ENCODE measurements around the gene RXRA.

The RXRA gene

DNA sequence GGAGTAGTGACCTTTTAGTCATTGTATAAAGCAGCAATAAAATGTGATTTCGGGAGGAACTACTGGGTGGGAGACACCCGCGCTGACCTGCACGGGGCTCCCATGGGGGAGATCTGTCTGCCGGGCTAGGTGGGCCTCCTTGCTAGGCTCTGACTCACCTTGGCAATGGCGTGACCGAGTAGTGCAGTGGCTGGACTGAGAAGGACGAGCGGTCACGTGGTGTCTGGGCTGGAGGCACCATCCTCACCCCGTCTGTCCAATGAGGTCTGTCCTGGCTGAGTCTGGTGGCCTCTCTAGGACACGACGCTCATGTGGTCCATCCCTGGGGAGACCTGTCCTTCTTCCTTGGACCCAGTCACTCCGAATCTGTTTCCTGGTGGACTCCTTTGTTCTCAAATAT, 151.7 kb downstream of the RXRA start:
- Histone ChIP-seq H3K4me1 (peaks cover 30 to 97% (median 87%) of the 10 kb centered on the region in 10 experiments), H3K27ac (peak overlapping the region in 8 of 11 experiments; percentile 6 to 97 (median 90); a peak in 15 of 22 replicates), H3K9me3 (replicated peaks in 1 of 11) (peaks cover 0 to 53% (median 7%) of the 10 kb centered on the region in 11 experiments; a peak in 13 of 22 replicates), H3K27me3 (no peaks in the 10 kb centered on the region), H3K9ac (peak overlapping the region in 7 of 11 experiments; percentile 22 to 90 (median 79); a peak in 14 of 22 replicates), H3K36me3 (no peaks in the 10 kb centered on the region), H3K4me3 (no peak overlapping the region; a peak in 1 of 20 replicates), H4K20me1 (no peaks in the 10 kb centered on the region), H3K4me2 (peak overlapping the region; percentile 11 to 92 (median 75); a peak in 18 of 22 replicates)
- TF ChIP-seq Cebpa-rat (IDR thresholded peaks at IDR 0.05): no peak

DNA sequence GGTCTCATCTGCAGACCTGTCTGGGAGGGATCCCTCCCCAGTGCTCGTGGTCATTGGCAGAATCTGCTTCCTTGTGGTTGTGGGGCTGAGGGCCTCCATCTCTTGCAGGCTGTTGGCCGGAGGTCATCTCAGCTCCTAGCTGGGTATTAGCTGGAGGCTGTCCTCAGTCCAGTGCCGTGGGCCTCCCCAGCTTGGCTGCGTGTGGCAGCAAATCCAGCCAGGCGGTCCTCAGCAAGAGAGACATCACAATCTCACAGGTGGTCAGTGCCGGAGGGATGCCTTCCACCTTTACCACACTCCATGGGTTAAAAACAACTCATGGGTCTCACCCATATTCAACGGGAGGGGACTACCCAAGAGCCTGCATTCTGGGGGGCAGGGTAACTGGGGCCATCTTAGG, 155.5 kb downstream of the RXRA start:
- peaks cover 0 to 14% (median 0%) of the 10 kb centered on the region in 11 experiments; a peak in 4 of 22 replicates for H3K27me3 ChIP-seq
- no peak for TF ChIP-seq Cebpa-rat (IDR thresholded peaks at IDR 0.05)
- peaks cover 0 to 27% (median 7%) of the 10 kb centered on the region in 11 experiments; a peak in 13 of 22 replicates for H3K9me3 ChIP-seq (replicated peaks in 1 of 11)
- no peak overlapping the region for H3K4me3 ChIP-seq
- no peaks in the 10 kb centered on the region for H3K36me3 ChIP-seq
- H3K27ac ChIP-seq: peak overlapping the region in 6 of 11 experiments; percentile 90 to 98 (median 94); a peak in 11 of 22 replicates
- H4K20me1 ChIP-seq: no peaks in the 10 kb centered on the region
- H3K4me2 ChIP-seq: peak overlapping the region in 8 of 11 experiments; percentile 21 to 90 (median 82); a peak in 15 of 22 replicates
- peaks cover 25 to 100% (median 96%) of the 10 kb centered on the region in 10 experiments for H3K4me1 ChIP-seq
- H3K9ac ChIP-seq: peak overlapping the region in 3 of 11 experiments; percentile 29 to 88 (median 82); a peak in 2 of 22 replicates

DNA sequence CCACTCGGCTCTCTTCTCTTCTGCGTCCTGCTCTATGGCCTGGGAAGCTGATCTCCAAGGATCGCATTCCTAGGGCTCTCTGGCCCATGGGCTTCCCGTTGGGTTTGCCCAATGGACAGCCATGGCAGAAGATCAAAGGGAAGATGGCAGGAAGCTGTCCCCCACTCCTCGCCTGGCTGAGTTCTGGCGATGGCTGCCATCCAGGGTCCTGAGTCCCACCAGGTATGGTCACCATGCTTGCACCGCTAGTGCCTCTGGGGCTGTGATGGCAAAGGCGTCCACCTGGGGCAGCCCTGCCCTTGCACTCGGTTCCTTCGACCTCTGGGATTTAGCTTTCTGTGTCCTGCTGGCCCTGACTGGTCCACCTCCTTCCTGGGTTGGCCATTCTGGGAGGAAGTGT, 156.0 kb downstream of the RXRA start:
- Histone ChIP-seq H4K20me1 (no peaks in the 10 kb centered on the region), H3K27me3 (peaks cover 0 to 18% (median 0%) of the 10 kb centered on the region in 11 experiments; a peak in 5 of 22 replicates), H3K4me1 (peaks cover 29 to 100% (median 96%) of the 10 kb centered on the region in 10 experiments), H3K9ac (peak overlapping the region in 4 of 11 experiments; percentile 82 to 89 (median 87); a peak in 8 of 22 replicates), H3K9me3 (replicated peaks in 1 of 11) (peaks cover 0 to 22% (median 7%) of the 10 kb centered on the region in 11 experiments; a peak in 13 of 22 replicates), H3K36me3 (no peaks in the 10 kb centered on the region), H3K4me3 (no peak overlapping the region), H3K4me2 (peak overlapping the region in 8 of 11 experiments; percentile 21 to 90 (median 82); a peak in 17 of 22 replicates), H3K27ac (peak overlapping the region in 7 of 11 experiments; percentile 87 to 98 (median 93); a peak in 12 of 22 replicates)
- TF ChIP-seq Cebpa-rat (IDR thresholded peaks at IDR 0.05): no peak

DNA sequence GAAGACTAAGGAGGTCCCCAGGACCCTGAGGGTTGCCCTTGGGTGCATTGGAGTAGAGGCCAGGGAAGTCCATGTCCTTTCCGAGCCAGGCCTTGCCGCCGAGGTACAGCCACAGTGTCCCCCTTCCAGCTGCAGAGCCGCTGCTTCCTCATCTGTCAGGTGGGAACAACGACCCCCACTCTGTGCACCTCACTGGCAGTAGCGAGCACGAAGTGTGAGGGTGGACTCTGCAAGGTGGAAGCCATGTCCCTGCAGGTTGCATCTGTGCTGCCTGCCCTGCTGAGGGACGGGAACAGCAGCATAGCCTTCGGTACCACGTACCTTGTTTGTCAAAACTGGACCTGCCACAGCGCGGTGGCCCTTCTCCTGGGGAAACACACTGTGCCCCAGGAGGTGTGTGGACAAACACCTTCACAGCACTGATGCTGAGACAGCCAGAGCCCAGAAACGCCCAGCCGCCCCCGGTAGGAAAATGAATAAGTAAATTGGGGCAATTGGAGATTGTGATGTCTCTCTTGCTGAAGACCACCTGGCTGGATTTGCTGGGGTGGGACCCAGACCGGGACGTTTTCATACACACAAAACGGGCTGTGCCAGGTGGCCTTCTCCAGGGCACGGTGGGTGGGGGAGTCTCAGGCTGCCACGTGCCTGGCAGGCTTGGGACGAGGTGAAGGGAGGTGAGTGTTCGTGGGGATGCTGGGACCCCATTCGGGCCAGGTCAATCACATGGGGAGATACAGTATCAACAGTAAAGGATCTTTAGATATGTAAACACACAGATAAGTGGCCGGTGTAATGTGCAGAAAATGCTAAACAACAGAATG, 157.3 kb downstream of the RXRA start:
- H3K4me3 ChIP-seq: no peak overlapping the region
- H4K20me1 ChIP-seq: no peaks in the 10 kb centered on the region
- peaks cover 0 to 23% (median 0%) of the 10 kb centered on the region in 11 experiments; a peak in 5 of 22 replicates for H3K27me3 ChIP-seq
- H3K4me1 ChIP-seq: peaks cover 31 to 100% (median 96%) of the 10 kb centered on the region in 10 experiments
- H3K27ac ChIP-seq: peak overlapping the region in 8 of 11 experiments; percentile 80 to 98 (median 92); a peak in 16 of 22 replicates
- no peaks in the 10 kb centered on the region for H3K36me3 ChIP-seq
- H3K9ac ChIP-seq: peak overlapping the region in 6 of 11 experiments; percentile 75 to 89 (median 84); a peak in 13 of 22 replicates
- H3K9me3 ChIP-seq (replicated peaks in 1 of 11): peaks cover 0 to 13% (median 7%) of the 10 kb centered on the region in 11 experiments; a peak in 10 of 22 replicates
- H3K4me2 ChIP-seq: peak overlapping the region in 9 of 11 experiments; percentile 72 to 90 (median 82); a peak in 19 of 22 replicates
- TF ChIP-seq Cebpa-rat (IDR thresholded peaks at IDR 0.05): no peak

DNA sequence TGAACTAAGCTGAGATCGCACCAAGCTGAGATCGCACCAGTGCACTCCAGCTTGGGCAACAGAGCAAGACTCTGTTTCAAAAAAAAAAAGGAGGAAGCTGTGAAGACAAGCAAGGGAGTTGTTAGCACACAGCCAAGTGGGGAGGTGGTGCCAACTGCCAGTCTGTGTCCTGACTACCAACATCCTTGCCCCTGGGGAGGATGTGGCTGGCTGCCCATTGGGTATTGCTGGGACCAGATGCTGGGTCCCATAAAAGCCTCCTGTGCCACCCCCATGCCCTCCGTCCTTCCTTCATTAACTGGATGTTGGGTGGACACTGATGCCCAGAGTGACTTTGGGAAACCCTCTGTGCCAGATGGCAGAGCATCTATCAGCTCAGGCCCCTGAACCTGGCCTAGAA, 158.2 kb downstream of the RXRA start:
- Histone ChIP-seq H3K9ac (peak overlapping the region in 7 of 11 experiments; percentile 75 to 89 (median 82); a peak in 14 of 22 replicates), H4K20me1 (no peaks in the 10 kb centered on the region), H3K27me3 (peaks cover 0 to 23% (median 0%) of the 10 kb centered on the region in 11 experiments; a peak in 5 of 22 replicates), H3K27ac (peak overlapping the region in 9 of 11 experiments; percentile 32 to 98 (median 90); a peak in 17 of 22 replicates), H3K4me2 (peak overlapping the region; percentile 18 to 90 (median 82)), H3K36me3 (no peaks in the 10 kb centered on the region), H3K9me3 (replicated peaks in 1 of 11) (peaks cover 0 to 8% (median 3%) of the 10 kb centered on the region in 11 experiments; a peak in 10 of 22 replicates), H3K4me3 (no peak overlapping the region), H3K4me1 (peaks cover 27 to 100% (median 96%) of the 10 kb centered on the region in 10 experiments)
- TF ChIP-seq Cebpa-rat (IDR thresholded peaks at IDR 0.05): peak in 6 of 11 experiments; percentile 62 to 94 (median 83); a peak in 12 of 22 replicates

DNA sequence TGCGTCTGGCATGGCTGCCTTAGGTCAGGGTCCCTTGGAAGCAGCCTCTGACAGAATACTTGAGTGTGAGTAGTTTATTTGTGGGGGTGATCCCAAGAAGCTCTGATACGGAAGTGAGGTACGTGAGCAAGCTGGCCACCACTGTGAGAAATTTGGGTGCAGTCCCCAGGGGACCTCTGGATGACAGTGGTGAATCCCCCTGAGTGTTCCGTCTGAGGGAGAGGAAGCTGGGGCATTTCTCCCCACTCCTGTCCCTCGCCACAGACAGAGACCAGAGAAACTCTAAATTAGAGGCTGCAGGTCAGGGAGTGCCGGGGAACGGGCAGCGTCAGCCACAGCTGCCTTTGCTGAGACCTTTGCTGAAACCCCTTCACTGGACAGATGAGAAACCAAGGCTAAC, 159.4 kb downstream of the RXRA start:
- Histone ChIP-seq H3K27ac (peak overlapping the region in 10 of 11 experiments; percentile 23 to 98 (median 90); a peak in 19 of 22 replicates), H3K4me3 (0 out of 20 replicates have a peak overlapping the region, but pooled peaks of 1 of the 10 experiments have one; percentile 22), H3K27me3 (peaks cover 0 to 23% (median 0%) of the 10 kb centered on the region in 11 experiments; a peak in 5 of 22 replicates), H3K9ac (peak overlapping the region in 10 of 11 experiments; percentile 16 to 89 (median 75); a peak in 17 of 22 replicates), H3K4me1 (peaks cover 27 to 100% (median 97%) of the 10 kb centered on the region in 10 experiments), H4K20me1 (no peaks in the 10 kb centered on the region), H3K9me3 (replicated peaks in 1 of 11) (peaks cover 0 to 12% (median 0%) of the 10 kb centered on the region in 11 experiments; a peak in 6 of 22 replicates), H3K4me2 (peak overlapping the region; percentile 67 to 90 (median 82)), H3K36me3 (no peaks in the 10 kb centered on the region)
- TF ChIP-seq Cebpa-rat (IDR thresholded peaks at IDR 0.05): no peak

DNA sequence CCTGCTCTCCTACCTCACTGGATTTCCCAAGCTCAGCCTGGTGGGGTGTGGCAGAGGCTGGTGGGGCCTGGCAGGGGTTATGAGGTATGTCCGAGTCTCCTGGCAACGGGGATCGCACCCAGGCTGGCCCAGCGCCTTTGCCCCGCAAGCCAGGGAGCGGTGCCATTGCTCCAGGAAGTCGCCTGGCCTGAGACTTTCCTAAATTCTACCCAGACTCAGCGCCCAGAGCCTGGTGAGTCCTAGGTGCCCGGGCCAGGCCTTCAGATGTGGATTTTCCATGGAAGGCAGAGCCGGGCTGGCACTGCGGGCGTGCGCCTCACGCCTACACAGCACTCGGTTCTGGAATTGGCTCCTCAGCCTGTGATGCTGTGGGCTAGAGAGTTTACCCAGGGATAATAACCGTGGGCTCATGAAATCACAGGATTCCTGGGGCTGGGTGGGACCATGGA, 159.9 kb downstream of the RXRA start:
- peak overlapping the region; percentile 67 to 90 (median 82) for H3K4me2 ChIP-seq
- H3K4me1 ChIP-seq: peaks cover 31 to 100% (median 99%) of the 10 kb centered on the region in 10 experiments
- H4K20me1 ChIP-seq: no peaks in the 10 kb centered on the region
- H3K4me3 ChIP-seq: peak overlapping the region in 1 of 10 experiments; percentile 22; a peak in 2 of 20 replicates
- peak overlapping the region in 10 of 11 experiments; percentile 16 to 89 (median 75); a peak in 18 of 22 replicates for H3K9ac ChIP-seq
- peaks cover 0 to 23% (median 0%) of the 10 kb centered on the region in 11 experiments; a peak in 5 of 22 replicates for H3K27me3 ChIP-seq
- H3K36me3 ChIP-seq: no peaks in the 10 kb centered on the region
- no peak for TF ChIP-seq Cebpa-rat (IDR thresholded peaks at IDR 0.05)
- H3K9me3 ChIP-seq (replicated peaks in 1 of 11): peaks cover 0 to 12% (median 0%) of the 10 kb centered on the region in 11 experiments; a peak in 6 of 22 replicates
- peak overlapping the region in 10 of 11 experiments; percentile 23 to 98 (median 90); a peak in 19 of 22 replicates for H3K27ac ChIP-seq

DNA sequence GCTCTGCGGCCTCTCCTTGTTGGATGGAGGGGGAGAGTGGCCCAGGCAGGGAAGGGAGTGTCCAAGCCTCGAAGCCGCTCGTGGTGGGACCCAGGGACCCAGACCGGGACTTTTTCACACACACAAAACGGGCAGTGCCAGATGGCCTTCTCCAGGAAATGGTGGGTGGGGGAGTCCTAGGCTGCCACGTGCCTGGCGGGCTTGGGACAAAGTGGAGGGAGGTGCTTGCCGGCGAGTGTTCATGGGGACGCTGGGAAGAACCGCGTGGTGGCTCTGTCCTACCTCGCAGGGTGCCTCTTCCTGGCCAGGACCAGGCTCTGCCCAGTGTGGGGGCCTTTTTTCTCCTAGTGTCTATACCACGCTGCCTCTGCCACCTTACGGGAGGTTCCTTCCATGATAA, 160.3 kb downstream of the RXRA start:
- Histone ChIP-seq H3K27ac (peak overlapping the region in 9 of 11 experiments; percentile 52 to 98 (median 90); a peak in 18 of 22 replicates), H3K4me3 (no peak overlapping the region; a peak in 2 of 20 replicates), H4K20me1 (no peaks in the 10 kb centered on the region), H3K4me2 (peak overlapping the region; percentile 67 to 90 (median 82)), H3K9me3 (replicated peaks in 1 of 11) (peaks cover 0 to 12% (median 0%) of the 10 kb centered on the region in 11 experiments; a peak in 6 of 22 replicates), H3K36me3 (no peaks in the 10 kb centered on the region), H3K9ac (peak overlapping the region in 9 of 11 experiments; percentile 21 to 89 (median 75); a peak in 17 of 22 replicates), H3K27me3 (peaks cover 0 to 23% (median 0%) of the 10 kb centered on the region in 11 experiments; a peak in 5 of 22 replicates), H3K4me1 (peaks cover 35 to 100% (median 100%) of the 10 kb centered on the region in 10 experiments)
- TF ChIP-seq Cebpa-rat (IDR thresholded peaks at IDR 0.05): no peak

All from BLaER1 treated with 17β-estradiol and CSF1 and Interleukin-3, amounts not matched to agents 10 nM and 100 nM (cell line).